Tibial nerve (tissue), 4 donors: Measurements from ENCODE around the gene HRH3. TPM values are rescaled to one million over a fixed set of nuclear protein-coding genes. Genes with fewer than 3 reads are reported as not detected.

ENCODE experiments used
- DNase-seq, 2 donors: peaks; one replicate each; pipeline ENCODE4 v3.0.0-alpha.2; 2019; ENCODE audit warnings: low spot score in 2 of 2
- H3K27ac ChIP-seq, 4 donors: fragments of 200-600 bp; sonication (generic) in 3 of 4; one replicate each; pipeline ENCODE4 v1.5.1; 2017 to 2019; ENCODE audit warnings: mild to moderate bottlenecking in 1 of 4
- H3K27me3 ChIP-seq, 2 donors: fragments of 200-600 bp; sonication (generic) in 1 of 2; one replicate each; pipeline versions ENCODE4 v1.5.1 to v1.6.0; 2017 to 2019
- H3K36me3 ChIP-seq, 3 donors: fragments of 200-600 bp; sonication (generic); one replicate each; pipeline ENCODE4 v1.5.1; 2018 to 2019
- H3K4me1 ChIP-seq, 4 donors: fragments of 200-600 bp; sonication (generic) in 3 of 4; one replicate each; pipeline ENCODE4 v1.5.1; 2017 to 2019
- H3K4me3 ChIP-seq, 4 donors: fragments of 200-600 bp; sonication (generic) in 3 of 4; one replicate each; pipeline ENCODE4 v1.5.1; 2017 to 2019; ENCODE audit warnings: mild to moderate bottlenecking in 1 of 4, moderate library complexity in 1 of 4
- H3K9me3 ChIP-seq, 4 donors: fragments of 200-600 bp; sonication (generic) in 3 of 4; one replicate each; pipeline ENCODE4 v1.5.1; 2017 to 2019
- EP300 ChIP-seq, 2 donors: sonication (generic); formaldehyde crosslinking; IDR thresholded peaks; one replicate each; pipeline ENCODE4 v1.6.1; 2017; ENCODE audit warnings: antibody characterized with exemption in 2 of 2, mild to moderate bottlenecking in 1 of 2
- POLR2A ChIP-seq, 2 donors: fragments of 450-650 bp; IDR thresholded peaks; one replicate each; pipeline ENCODE4 v1.6.1; 2017; ENCODE audit warnings: antibody characterized with exemption in 2 of 2, mild to moderate bottlenecking in 2 of 2, moderate library complexity in 2 of 2
- WGBS, 2 donors: methylation state at CpG; one replicate each; pipeline ENCODE4 v1.1.5; 2018; 5-methylcytosine and 5-hydroxymethylcytosine counted together
- total RNA-seq, 4 donors: library from RNA; depleted of rRNA; stranded (reverse); fragments of >200 nt; gene quantifications; one replicate each; pipeline ENCODE4 v1.1.0, GENCODE V29; 2016
- TF ChIP-seq, protein P1 (sequence below), 5 experiments: fragments of 200-600 bp in 3 of 5; fragments of 450-650 bp in 2 of 5; sonication (generic) in 3 of 5; IDR thresholded peaks; one replicate each; pipeline ENCODE4 v1.5.1; 2016 to 2019; ENCODE audit warnings: antibody characterized with exemption in 5 of 5, mild to moderate bottlenecking in 3 of 5, moderate library complexity in 2 of 5

HRH3 gene
- total RNA-seq, 4 donors from 2014 or later = not detected

GRCh38 chr20:62208795-62209755 lies 11.0 kb downstream of the HRH3 start:
- TF ChIP-seq POLR2A (IDR thresholded peaks at IDR 0.05) = no peak
- TF ChIP-seq, protein P1, sequence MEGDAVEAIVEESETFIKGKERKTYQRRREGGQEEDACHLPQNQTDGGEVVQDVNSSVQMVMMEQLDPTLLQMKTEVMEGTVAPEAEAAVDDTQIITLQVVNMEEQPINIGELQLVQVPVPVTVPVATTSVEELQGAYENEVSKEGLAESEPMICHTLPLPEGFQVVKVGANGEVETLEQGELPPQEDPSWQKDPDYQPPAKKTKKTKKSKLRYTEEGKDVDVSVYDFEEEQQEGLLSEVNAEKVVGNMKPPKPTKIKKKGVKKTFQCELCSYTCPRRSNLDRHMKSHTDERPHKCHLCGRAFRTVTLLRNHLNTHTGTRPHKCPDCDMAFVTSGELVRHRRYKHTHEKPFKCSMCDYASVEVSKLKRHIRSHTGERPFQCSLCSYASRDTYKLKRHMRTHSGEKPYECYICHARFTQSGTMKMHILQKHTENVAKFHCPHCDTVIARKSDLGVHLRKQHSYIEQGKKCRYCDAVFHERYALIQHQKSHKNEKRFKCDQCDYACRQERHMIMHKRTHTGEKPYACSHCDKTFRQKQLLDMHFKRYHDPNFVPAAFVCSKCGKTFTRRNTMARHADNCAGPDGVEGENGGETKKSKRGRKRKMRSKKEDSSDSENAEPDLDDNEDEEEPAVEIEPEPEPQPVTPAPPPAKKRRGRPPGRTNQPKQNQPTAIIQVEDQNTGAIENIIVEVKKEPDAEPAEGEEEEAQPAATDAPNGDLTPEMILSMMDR (IDR thresholded peaks at IDR 0.05) = no peak
- no peak for TF ChIP-seq EP300 (IDR thresholded peaks at IDR 0.05)
- 39 to 48% methylated on average over 14 to 21 of the region's 27 CpGs for WGBS, 2 donors
- Histone ChIP-seq H3K4me3 (no peak overlapping the region), H3K27me3 (peaks cover 0 to 37% of the 10 kb centered on the region in 2 donors), H3K4me1 (peaks cover 0 to 7% (median 0%) of the 10 kb centered on the region in 4 donors), H3K27ac (no peak overlapping the region), H3K36me3 (peaks cover 0 to 15% (median 0%) of the 10 kb centered on the region in 3 donors), H3K9me3 (no peaks in the 10 kb centered on the region)
- no peak for DNase-seq

DNA sequence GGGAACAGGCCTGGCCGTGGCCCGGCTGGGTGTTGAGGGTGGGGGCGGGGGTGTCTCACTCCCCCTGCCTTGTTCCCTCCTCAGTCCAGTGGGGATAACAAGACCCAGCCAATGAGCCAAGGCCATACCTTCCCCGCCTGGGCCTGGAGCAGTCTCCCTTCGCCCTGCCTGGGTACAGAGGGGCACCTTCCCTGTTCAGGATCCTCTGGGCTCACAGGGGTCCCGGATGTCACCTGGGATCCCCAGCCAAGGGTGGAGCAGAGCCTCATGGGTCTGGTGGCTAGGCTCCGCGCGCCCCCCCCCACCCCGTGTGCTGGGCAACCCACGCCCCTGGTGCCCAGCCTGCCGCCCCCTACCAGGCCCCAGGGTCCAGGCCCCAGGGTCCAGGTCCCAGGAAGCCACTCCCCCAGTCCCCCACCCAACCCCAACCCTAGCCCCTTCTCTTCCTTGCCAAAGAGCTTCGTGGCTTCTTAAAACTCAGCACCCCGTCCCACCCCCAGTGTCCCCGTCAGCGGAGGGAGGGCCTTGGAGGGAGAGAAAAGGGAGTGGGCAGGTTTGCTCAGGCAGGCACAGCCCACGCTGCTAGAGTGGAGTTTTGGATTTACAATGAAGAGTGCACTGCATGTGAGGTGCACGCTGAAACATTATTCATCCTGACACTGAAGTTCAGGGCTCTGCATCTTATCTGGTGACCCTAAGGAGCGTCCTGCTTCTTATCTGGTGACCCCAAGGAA lies 11.8 kb downstream of the HRH3 start:
- H3K9me3 ChIP-seq = no peaks in the 10 kb centered on the region
- DNase-seq = no peak
- no peak for TF ChIP-seq POLR2A (IDR thresholded peaks at IDR 0.05)
- TF ChIP-seq, protein P1 (IDR thresholded peaks at IDR 0.05) = no peak
- peaks cover 0 to 32% of the 10 kb centered on the region in 2 donors for H3K27me3 ChIP-seq
- H3K4me3 ChIP-seq = no peak overlapping the region
- WGBS, 2 donors = 60 to 73% methylated on average over 17 to 19 of the region's 19 CpGs
- peaks cover 0 to 7% (median 0%) of the 10 kb centered on the region in 4 donors for H3K4me1 ChIP-seq
- H3K36me3 ChIP-seq = peaks cover 0 to 23% (median 0%) of the 10 kb centered on the region in 3 donors
- no peak overlapping the region for H3K27ac ChIP-seq

GRCh38 chr20:62206388-62206775 lies 13.7 kb downstream of the HRH3 start:
- peaks cover 0 to 7% (median 0%) of the 10 kb centered on the region in 4 donors for H3K4me1 ChIP-seq
- no peaks in the 10 kb centered on the region for H3K9me3 ChIP-seq
- TF ChIP-seq, protein P1 (IDR thresholded peaks at IDR 0.05) = no peak
- TF ChIP-seq EP300 (IDR thresholded peaks at IDR 0.05) = no peak
- TF ChIP-seq POLR2A (IDR thresholded peaks at IDR 0.05) = no peak
- no peak for DNase-seq
- WGBS, 2 donors = 65 to 79% methylated on average over 17 of the region's 17 CpGs
- H3K27ac ChIP-seq = no peak overlapping the region
- peaks cover 0 to 19% of the 10 kb centered on the region in 2 donors for H3K27me3 ChIP-seq
- H3K4me3 ChIP-seq = no peak overlapping the region
- peaks cover 0 to 41% (median 8%) of the 10 kb centered on the region in 3 donors for H3K36me3 ChIP-seq

- Histone ChIP-seq H3K27me3 (peaks cover 0 to 14% of the 10 kb centered on the region in 2 donors), H3K4me1 (peaks cover 0 to 7% (median 0%) of the 10 kb centered on the region in 4 donors), H3K4me3 (no peak overlapping the region), H3K9me3 (no peaks in the 10 kb centered on the region), H3K36me3 (peaks cover 0 to 47% (median 11%) of the 10 kb centered on the region in 3 donors), H3K27ac (no peak overlapping the region)
- WGBS, 2 donors = 68 to 71% methylated on average over 30 to 38 of the region's 38 CpGs
- DNase-seq = no peak
- TF ChIP-seq EP300 (IDR thresholded peaks at IDR 0.05) = no peak
- TF ChIP-seq, protein P1 (IDR thresholded peaks at IDR 0.05) = no peak
- TF ChIP-seq POLR2A (IDR thresholded peaks at IDR 0.05) = no peak
Measured at GRCh38 chr20:62205618-62206387, 14.3 kb downstream of the HRH3 start.
